Measurements from ENCODE around the gene SMURF2. TPM values are rescaled to one million over a fixed set of nuclear protein-coding genes. Genes with fewer than 3 reads are reported as not detected.

Gene SMURF2
- polyA plus RNA-seq, 1 donor from 2014 or later, result 55.2 TPM

DNA sequence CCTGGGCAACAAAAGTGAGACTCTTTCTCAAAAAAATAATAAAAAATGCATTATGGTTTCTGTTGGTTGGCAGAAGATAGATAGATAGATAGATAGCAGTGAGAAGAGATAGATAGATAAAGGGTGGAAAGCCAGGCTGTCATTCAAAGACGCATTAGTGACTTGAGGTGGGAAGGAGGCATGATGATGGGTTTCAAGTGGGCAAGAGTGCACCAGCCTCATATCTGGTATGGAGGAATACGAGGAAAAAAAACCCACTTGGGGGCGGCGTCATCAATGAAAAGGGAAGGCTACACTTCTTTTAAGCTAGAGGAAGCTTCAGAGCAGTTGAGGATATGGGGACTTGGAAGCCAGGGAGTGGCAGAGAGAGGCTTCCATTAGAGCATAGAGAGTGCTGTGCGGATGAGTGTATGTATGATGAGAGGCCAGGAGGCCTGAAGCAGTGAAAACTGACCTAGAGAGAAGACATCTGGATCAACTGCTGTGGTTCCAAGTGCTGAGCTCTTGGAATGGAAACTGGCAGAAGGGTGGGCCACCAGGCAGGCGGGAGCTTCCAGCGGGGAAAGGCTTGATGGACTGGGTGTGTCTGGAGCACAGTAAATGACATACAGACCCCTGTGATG, 123.5 kb downstream of the SMURF2 start:
- no peaks in the 10 kb centered on the region for H3K27me3 ChIP-seq (ENCODE audit: insufficient read depth, low read depth, low read length)
- H3K27ac ChIP-seq (ENCODE audit: low read length), result no peak overlapping the region
- no peaks in the 10 kb centered on the region for H3K9me3 ChIP-seq (ENCODE audit: low read length)
- TF ChIP-seq SMC3 (conservative IDR thresholded peaks at IDR 0.05; ENCODE audit: poor library complexity) (no peak), TAF1 (IDR thresholded peaks at IDR 0.05; ENCODE audit: low read depth) (no peak), MXI1 (conservative IDR thresholded peaks at IDR 0.05; ENCODE audit: poor library complexity, severe bottlenecking) (no peak), POLR2AphosphoS5 (IDR thresholded peaks at IDR 0.05) (no peak), RAD21 (conservative IDR thresholded peaks at IDR 0.05) (no peak), EZH2 (IDR thresholded peaks at IDR 0.05; ENCODE audit: borderline replicate concordance, insufficient read depth, low read length, poor library complexity, severe bottlenecking) (no peak), EP300 (conservative IDR thresholded peaks at IDR 0.05; ENCODE audit: poor library complexity, severe bottlenecking) (no peak)
- TF ChIP-seq, protein P1, sequence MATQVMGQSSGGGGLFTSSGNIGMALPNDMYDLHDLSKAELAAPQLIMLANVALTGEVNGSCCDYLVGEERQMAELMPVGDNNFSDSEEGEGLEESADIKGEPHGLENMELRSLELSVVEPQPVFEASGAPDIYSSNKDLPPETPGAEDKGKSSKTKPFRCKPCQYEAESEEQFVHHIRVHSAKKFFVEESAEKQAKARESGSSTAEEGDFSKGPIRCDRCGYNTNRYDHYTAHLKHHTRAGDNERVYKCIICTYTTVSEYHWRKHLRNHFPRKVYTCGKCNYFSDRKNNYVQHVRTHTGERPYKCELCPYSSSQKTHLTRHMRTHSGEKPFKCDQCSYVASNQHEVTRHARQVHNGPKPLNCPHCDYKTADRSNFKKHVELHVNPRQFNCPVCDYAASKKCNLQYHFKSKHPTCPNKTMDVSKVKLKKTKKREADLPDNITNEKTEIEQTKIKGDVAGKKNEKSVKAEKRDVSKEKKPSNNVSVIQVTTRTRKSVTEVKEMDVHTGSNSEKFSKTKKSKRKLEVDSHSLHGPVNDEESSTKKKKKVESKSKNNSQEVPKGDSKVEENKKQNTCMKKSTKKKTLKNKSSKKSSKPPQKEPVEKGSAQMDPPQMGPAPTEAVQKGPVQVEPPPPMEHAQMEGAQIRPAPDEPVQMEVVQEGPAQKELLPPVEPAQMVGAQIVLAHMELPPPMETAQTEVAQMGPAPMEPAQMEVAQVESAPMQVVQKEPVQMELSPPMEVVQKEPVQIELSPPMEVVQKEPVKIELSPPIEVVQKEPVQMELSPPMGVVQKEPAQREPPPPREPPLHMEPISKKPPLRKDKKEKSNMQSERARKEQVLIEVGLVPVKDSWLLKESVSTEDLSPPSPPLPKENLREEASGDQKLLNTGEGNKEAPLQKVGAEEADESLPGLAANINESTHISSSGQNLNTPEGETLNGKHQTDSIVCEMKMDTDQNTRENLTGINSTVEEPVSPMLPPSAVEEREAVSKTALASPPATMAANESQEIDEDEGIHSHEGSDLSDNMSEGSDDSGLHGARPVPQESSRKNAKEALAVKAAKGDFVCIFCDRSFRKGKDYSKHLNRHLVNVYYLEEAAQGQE (IDR thresholded peaks at IDR 0.05; ENCODE audit: borderline replicate concordance), result no peak
- TF ChIP-seq, protein P2, sequence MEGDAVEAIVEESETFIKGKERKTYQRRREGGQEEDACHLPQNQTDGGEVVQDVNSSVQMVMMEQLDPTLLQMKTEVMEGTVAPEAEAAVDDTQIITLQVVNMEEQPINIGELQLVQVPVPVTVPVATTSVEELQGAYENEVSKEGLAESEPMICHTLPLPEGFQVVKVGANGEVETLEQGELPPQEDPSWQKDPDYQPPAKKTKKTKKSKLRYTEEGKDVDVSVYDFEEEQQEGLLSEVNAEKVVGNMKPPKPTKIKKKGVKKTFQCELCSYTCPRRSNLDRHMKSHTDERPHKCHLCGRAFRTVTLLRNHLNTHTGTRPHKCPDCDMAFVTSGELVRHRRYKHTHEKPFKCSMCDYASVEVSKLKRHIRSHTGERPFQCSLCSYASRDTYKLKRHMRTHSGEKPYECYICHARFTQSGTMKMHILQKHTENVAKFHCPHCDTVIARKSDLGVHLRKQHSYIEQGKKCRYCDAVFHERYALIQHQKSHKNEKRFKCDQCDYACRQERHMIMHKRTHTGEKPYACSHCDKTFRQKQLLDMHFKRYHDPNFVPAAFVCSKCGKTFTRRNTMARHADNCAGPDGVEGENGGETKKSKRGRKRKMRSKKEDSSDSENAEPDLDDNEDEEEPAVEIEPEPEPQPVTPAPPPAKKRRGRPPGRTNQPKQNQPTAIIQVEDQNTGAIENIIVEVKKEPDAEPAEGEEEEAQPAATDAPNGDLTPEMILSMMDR (IDR thresholded peaks at IDR 0.05; ENCODE audit: poor library complexity, severe bottlenecking), result no peak
- H3K9ac ChIP-seq (ENCODE audit: low read length), result no peak overlapping the region
- H3K9me2 ChIP-seq (ENCODE audit: insufficient read depth, low read length), result no peaks in the 10 kb centered on the region
- H3K36me3 ChIP-seq (ENCODE audit: insufficient read depth, low read length), result peaks cover 17% of the 10 kb centered on the region
- no peak overlapping the region for H3K4me2 ChIP-seq (ENCODE audit: low read length)
- H2AFZ ChIP-seq (ENCODE audit: low read depth, low read length), result no peak overlapping the region
- H3K4me3 ChIP-seq (ENCODE audit: low read length), result no peak overlapping the region
- H4K20me1 ChIP-seq (ENCODE audit: insufficient read depth), result no peaks in the 10 kb centered on the region
- H3F3A ChIP-seq (ENCODE audit: insufficient read depth, low read length, poor library complexity, severe bottlenecking), result no peaks in the 10 kb centered on the region
- H3K79me2 ChIP-seq (replicated peaks; ENCODE audit: insufficient read depth, low read length), result no peaks in the 10 kb centered on the region

DNA sequence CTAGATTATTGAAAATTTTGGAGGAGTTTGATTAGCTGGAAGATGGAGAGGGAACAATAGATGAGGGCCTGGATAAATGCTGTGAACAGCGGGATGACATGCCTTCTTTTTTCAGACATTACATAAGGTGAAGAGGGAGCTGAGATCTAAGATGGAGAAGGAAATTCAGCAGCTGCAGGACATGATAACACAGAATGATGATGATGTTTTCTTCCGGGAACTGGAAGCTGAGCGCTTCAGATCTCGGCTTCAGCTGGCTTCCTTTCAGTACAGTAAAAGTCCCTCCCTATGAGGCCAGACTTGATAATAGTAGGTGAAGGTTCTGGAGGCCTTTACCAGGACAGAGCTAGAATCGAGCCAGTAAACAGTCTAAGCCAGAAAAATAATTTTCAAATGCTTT, 124.6 kb downstream of the SMURF2 start:
- no peaks in the 10 kb centered on the region for H3K9me2 ChIP-seq (ENCODE audit: insufficient read depth, low read length)
- H3K27ac ChIP-seq (ENCODE audit: low read length), result no peak overlapping the region
- H3K4me3 ChIP-seq (ENCODE audit: low read length), result no peak overlapping the region
- no peak overlapping the region for H3K9ac ChIP-seq (ENCODE audit: low read length)
- H3K4me2 ChIP-seq (ENCODE audit: low read length), result no peak overlapping the region
- H3K9me3 ChIP-seq (ENCODE audit: low read length), result no peaks in the 10 kb centered on the region
- TF ChIP-seq TAF1 (IDR thresholded peaks at IDR 0.05; ENCODE audit: low read depth) (no peak), MXI1 (conservative IDR thresholded peaks at IDR 0.05; ENCODE audit: poor library complexity, severe bottlenecking) (no peak)
- TF ChIP-seq, protein P1 (IDR thresholded peaks at IDR 0.05; ENCODE audit: borderline replicate concordance), result no peak
- no peak overlapping the region for H2AFZ ChIP-seq (ENCODE audit: low read depth, low read length)
- no peaks in the 10 kb centered on the region for H3K79me2 ChIP-seq (replicated peaks; ENCODE audit: insufficient read depth, low read length)
- H3K27me3 ChIP-seq (ENCODE audit: insufficient read depth, low read depth, low read length), result no peaks in the 10 kb centered on the region
- no peaks in the 10 kb centered on the region for H3F3A ChIP-seq (ENCODE audit: insufficient read depth, low read length, poor library complexity, severe bottlenecking)
- peaks cover 17% of the 10 kb centered on the region for H3K36me3 ChIP-seq (ENCODE audit: insufficient read depth, low read length)
- no peaks in the 10 kb centered on the region for H4K20me1 ChIP-seq (ENCODE audit: insufficient read depth)

Measured in neural cell (in vitro differentiated cells).